Measurements from ENCODE around the gene COL19A1. TPM values are rescaled to one million over a fixed set of nuclear protein-coding genes. Genes with fewer than 3 reads are reported as not detected.
"Not testable (repeated sequence)": the region's sequence is repeated elsewhere in the genome, so short reads cannot be mapped to it uniquely, and the experiment has no call there.

Gene COL19A1
- polyA plus RNA-seq, 4 donors, result 2.1 to 3.3 (median 3.1) TPM

DNA sequence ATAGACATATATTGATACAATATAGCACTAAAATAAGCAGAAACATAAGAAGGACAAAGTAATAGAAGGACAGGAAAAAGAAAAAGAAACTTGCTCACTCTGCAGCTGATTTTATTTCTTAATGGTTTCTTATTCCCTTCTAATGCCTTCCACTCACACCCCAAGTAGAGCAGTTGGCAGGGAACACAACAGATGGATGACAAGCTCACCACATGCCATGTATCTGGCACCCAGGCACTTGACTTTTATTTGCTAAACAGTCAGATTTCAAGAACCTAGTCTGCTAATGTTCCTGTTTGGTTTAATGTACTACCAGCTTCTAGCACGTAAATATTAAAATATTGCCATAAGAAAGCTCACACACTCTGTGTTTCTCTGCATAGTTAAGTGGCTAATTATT, 87.1 kb downstream of the COL19A1 start:
- DNase-seq (ENCODE audit: low read depth in 4 of 4, low spot score in 2 of 4), result no peak

- no peak for DNase-seq (ENCODE audit: low read depth in 4 of 4, low spot score in 2 of 4)
Measured at GRCh38 chr6:69954733-69955132, 88.4 kb downstream of the COL19A1 start.

- no peak for DNase-seq (ENCODE audit: low read depth in 4 of 4, low spot score in 2 of 4)
Measured at GRCh38 chr6:69957985-69958559, 91.7 kb downstream of the COL19A1 start.

- no peak for DNase-seq (ENCODE audit: low read depth in 4 of 4, low spot score in 2 of 4)
Measured at GRCh38 chr6:69958978-69959377, 92.6 kb downstream of the COL19A1 start.

GRCh38 chr6:69965974-69966373, 99.6 kb downstream of the COL19A1 start:
- not testable (repeated sequence) for DNase-seq (ENCODE audit: low read depth in 4 of 4, low spot score in 2 of 4)

- DNase-seq (ENCODE audit: low read depth in 4 of 4, low spot score in 2 of 4), result no peak
Measured at GRCh38 chr6:69973138-69973537, 106.8 kb downstream of the COL19A1 start.

GRCh38 chr6:69973763-69974162, 107.4 kb downstream of the COL19A1 start:
- no peak for DNase-seq (ENCODE audit: low read depth in 4 of 4, low spot score in 2 of 4)

GRCh38 chr6:69974193-69974592, 107.8 kb downstream of the COL19A1 start:
- DNase-seq (ENCODE audit: low read depth in 4 of 4, low spot score in 2 of 4), result no peak

DNA sequence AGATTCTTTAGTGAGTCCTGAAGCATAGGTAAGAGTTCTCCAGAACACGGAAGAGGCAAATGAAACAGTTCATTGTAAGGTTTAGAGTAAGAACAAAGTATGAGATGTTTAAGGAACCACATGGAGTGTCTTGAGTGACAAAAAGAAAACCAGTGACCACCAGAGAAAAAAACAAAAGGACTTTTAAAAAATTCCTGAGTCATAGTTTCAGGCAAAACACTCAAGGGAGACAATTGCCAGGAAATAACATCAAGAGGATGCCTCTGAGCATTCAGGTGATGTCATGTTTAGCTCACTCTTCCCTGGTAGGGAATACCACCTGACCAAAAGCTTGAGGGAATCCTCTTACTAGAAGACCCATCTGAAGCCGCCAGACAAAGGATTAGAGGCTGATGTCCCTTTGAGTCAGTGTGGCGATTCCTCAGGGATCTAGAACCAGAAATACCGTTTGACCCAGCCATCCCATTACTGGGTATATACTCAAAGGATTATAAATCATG, 110.3 kb downstream of the COL19A1 start:
- no peak for DNase-seq (ENCODE audit: low read depth in 4 of 4, low spot score in 2 of 4)

GRCh38 chr6:69980624-69981023, 114.3 kb downstream of the COL19A1 start:
- DNase-seq (ENCODE audit: low read depth in 4 of 4, low spot score in 2 of 4), result no peak

DNA sequence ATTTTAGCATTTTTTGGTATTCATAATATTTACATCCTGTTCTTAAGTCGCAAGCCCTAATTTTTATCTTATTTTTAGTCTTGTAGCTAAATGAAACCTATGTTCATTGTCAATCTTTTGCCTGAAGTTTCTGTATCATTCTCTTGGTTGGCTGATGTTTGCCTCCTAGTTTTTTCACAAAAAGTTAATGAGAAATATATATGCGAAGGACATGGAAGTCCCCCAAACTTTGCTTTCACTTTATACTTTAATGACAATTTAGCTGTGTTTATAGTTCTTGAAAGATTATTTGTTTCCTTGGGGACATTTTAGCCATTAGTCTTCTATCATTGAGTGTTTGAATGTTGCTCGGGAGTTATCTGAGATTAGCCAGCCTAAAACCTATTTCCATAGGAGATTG, 118.2 kb downstream of the COL19A1 start:
- no peak for DNase-seq (ENCODE audit: low read depth in 4 of 4, low spot score in 2 of 4)

GRCh38 chr6:69985180-69985579, 118.8 kb downstream of the COL19A1 start:
- no peak for DNase-seq (ENCODE audit: low read depth in 4 of 4, low spot score in 2 of 4)

DNA sequence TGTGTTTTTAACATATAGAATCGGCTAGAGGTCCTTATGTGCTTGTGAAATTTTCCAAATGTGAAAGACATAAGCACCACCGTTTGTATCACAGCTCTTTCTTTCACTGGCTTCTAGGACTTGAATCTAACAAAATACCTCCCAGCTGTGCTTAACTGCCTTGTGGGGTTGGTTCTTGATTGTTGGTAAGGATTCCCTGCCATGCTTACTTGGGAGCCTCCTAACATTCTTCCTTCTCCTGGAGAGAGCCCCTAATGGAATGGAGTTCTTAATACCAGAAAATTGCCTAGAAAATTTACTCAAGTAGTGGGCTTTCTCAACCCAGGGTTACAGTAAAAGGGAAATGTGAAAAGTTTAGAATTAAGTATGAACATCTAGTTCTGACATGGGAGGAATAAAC, 121.2 kb downstream of the COL19A1 start:
- DNase-seq (ENCODE audit: low read depth in 4 of 4, low spot score in 2 of 4), result no peak

- no peak for DNase-seq (ENCODE audit: low read depth in 4 of 4, low spot score in 2 of 4)
Measured at GRCh38 chr6:69988458-69989126, 122.2 kb downstream of the COL19A1 start.

DNA sequence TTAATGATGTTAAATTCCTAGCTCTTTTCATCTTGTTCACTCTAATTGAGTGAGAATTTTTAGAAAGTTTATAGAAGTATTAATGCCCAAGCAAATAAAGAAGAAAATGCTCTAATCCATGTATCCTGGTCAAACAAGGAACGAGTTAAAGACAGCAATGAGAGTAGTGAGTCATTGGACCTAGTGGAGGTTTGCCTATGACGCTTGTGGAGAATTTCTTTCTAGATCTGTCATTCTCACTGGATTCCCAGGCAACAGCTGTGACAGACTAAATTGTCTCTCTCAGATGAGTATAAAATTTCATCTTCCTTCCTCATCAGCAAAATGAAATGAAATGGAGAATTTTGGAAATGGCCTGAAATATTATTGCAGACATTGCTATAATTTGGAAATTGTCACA, 127.9 kb downstream of the COL19A1 start:
- DNase-seq (ENCODE audit: low read depth in 4 of 4, low spot score in 2 of 4), result no peak

DNA sequence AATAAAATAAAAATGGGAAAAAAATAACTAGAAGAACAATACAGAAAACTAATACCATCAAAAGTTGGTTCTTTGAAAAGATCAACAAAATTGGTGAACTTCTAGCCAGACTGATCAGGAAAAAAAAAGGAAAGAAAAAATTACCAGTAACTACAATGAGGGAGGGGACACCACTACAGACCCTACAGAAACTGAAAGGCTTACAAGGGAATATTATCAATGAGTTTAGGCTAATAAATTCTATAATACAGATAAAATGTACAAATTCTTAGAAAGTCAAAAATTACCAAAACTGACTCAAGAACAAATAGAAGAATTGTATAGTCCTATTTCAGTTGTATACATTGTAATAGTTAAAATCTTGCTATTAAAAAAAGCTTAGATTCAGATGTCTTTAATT, 141.8 kb downstream of the COL19A1 start:
- no peak for DNase-seq (ENCODE audit: low read depth in 4 of 4, low spot score in 2 of 4)

- DNase-seq (ENCODE audit: low read depth in 4 of 4, low spot score in 2 of 4), result not testable (repeated sequence)
Measured at GRCh38 chr6:70010339-70010738, 144.0 kb downstream of the COL19A1 start.

DNA sequence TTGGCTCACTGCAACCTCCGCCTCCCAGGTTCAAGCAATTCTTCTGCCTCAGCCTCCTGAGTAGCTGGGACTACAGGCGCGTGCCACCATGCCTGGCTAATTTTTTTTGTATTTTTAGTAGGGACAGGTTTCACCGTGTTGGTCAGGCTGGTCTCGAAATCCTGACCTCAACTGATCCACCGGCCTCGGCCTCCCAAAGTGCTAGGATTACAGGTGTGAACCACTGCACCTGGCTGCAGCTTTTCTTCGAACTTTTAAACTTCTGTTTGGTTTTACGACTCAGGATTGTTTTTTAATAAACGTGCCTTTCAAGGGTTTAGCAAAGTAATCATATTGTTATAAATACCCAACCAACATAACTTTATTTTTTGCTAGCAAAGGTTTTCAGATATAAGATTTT, 156.8 kb downstream of the COL19A1 start:
- not testable (repeated sequence) for DNase-seq (ENCODE audit: low read depth in 4 of 4, low spot score in 2 of 4)

DNA sequence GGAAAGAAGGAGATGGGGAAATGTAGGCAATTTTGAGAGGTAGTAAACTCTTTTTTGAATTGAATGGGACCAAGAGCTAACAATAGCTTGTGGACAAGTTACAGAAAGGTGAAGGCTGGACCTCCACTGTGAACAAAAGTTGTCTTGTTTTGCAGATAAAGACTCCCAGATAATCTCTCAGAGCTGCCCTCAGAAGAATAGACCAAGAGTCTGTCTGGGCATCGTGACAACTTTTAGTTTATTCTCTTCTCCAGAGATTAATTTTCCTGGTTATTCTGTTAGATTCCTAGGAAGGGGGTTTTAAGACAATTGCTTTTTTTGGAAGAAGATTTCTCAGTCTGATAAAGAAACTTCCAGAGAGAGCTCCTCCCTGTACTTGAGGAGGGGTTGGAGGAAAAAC, 161.9 kb downstream of the COL19A1 start:
- DNase-seq (ENCODE audit: low read depth in 4 of 4, low spot score in 2 of 4), result no peak

DNA sequence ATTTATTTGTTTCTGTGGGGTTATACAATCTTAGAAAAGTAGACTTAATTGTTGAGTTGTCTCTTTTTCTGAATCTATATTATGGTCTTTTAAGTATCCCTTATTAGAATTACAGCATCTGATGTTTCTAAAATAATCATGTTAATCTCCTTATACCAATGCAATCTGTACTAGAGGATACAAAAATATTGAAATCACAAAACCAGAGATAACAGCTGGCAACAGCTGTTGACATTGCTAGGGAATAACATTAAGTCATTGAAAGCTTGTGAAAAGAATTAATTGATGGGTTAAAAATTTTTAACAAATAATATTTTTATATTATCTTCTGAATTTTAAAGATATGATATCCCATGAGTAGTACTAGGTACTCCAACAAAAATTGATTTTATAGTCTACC, 162.6 kb downstream of the COL19A1 start:
- no peak for DNase-seq (ENCODE audit: low read depth in 4 of 4, low spot score in 2 of 4)

DNA sequence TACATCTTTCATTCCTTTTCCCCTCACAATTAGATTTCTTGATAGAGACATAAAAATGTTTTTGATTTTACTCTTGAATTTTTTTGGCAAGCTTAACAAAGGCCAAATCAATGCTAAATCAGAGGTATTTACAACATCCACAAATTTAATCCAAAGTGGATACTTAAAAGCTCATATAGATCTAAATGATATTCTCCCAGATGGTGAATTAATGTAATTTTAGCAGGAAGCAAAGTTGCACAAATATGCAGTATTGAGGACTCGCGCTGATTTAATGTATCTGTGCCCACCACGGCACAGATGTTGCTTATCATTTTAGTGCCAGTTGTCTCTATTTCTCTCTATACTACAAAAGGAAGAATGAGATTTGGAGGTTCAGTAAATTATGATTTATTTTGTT, 167.4 kb downstream of the COL19A1 start:
- no peak for DNase-seq (ENCODE audit: low read depth in 4 of 4, low spot score in 2 of 4)

DNA sequence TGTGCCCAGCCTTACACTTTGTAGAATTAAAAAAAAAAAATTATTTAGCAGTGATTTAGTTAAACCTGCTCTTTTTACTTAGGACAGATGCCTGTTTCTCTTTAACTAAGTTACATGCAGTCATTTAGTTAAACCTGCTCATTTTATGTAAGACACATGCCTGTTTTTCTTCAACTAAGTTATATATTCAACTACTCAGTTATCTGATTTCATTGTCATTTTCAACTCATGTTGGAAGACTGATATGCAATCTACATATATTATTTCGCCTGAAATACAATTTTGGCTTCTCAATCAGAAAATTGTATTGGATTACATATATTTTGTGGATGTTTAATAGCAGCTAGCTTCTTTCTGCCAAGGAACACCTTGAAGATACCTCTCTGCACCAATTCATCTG, 171.1 kb downstream of the COL19A1 start:
- no peak for DNase-seq (ENCODE audit: low read depth in 4 of 4, low spot score in 2 of 4)

Measured in left renal cortex interstitium (tissue), 4 donors.